GM19023 (cell line): ENCODE results near the gene CACNA2D3.
"Not testable (repeated sequence)": the region's sequence is repeated elsewhere in the genome, so short reads cannot be mapped to it uniquely, and the experiment has no call there.

Experiments
- ATAC-seq: cut with Tn5 transposase; IDR thresholded peaks from one replicate; pipeline ENCODE4 v1.9.1; 2021; ENCODE audit warnings: mild to moderate bottlenecking, moderate library complexity; ENCODE audit not compliant: unreplicated experiment

CACNA2D3 gene

GRCh38 chr3:54122324-54123002, at the start of gene CACNA2D3:
TSS of gene CACNA2D3 (plus strand) at chr3:54122552.
- ATAC-seq: no peak

DNA sequence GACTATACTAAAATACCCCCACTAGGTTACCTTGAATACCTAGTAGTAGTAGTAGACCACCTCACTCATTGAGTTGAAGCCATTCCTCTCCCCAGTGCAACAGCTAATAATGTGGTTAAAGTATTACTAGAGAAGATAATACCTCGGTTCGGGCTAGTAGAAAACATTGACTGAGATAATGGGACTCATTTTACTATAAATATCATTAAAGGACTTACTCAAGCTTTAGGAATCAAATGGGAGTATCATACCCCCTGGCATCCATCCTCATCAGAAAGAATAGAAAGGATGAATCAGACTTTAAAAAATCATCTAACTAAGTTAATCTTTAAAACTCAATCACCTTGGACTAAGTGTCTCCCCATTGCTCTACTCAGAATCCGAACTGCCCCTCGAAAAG, 49.0 kb upstream of the CACNA2D3 start:
- no peak for ATAC-seq

DNA sequence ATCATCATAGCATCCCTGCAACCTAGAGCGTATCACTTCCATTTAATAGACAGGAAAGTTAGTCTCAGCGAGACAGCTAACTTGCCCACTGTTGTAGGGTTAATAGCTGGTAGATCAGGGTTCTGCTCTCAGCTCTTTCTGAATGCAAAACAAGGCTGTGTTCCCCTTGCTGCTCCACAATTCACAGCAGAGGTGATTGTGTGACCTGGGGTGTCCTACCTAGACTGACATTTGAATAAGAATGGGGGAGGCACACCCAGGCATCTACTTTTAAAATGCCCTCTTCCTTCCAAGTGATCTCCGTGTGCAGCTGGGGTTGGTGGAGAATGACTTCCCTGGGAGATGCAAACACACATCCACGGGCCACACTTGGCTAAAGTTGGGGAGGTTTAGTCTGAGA, 43.0 kb upstream of the CACNA2D3 start:
- no peak for ATAC-seq

- ATAC-seq: no peak
Observed at GRCh38 chr3:54079730-54080325, 42.5 kb upstream of the CACNA2D3 start.

GRCh38 chr3:54083921-54084320, 38.4 kb upstream of the CACNA2D3 start:
- no peak for ATAC-seq

GRCh38 chr3:54085936-54086335, 36.4 kb upstream of the CACNA2D3 start:
- no peak for ATAC-seq

DNA sequence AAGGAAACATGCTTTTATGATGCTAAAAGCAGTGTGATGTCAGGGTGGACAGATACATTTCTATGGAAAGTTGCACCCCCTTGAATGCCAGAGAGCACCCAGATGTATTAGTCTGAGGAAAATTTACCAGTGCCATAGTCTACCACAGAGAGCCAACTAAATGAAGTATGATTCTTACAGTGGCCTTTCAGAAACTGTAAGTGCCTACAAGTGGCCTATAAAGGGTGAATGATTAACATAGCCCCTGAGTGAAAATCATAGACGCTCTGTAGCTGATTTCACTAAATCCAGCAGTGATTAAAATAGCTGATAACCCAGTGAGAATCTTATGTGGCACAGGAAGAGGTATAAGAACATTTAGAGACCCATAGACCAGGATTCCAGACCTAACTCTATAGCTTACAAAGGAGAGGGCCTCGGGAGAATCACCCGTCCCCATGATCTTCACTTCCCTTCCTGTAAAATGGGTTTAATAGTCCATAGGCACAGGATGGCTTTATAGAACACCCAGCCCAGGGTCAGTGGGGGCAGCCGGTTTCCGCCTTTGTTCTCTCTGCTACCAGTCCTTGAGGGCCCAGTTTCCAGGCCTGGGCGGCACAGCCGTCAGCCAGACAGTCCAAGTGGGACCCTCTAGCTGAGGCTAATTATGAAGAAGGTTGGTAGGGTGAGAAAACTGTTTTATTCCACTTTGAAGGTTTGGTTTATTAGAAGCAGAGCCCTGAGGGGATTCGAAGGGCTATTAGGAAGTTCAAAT, 35.5 kb upstream of the CACNA2D3 start:
- ATAC-seq: no peak

DNA sequence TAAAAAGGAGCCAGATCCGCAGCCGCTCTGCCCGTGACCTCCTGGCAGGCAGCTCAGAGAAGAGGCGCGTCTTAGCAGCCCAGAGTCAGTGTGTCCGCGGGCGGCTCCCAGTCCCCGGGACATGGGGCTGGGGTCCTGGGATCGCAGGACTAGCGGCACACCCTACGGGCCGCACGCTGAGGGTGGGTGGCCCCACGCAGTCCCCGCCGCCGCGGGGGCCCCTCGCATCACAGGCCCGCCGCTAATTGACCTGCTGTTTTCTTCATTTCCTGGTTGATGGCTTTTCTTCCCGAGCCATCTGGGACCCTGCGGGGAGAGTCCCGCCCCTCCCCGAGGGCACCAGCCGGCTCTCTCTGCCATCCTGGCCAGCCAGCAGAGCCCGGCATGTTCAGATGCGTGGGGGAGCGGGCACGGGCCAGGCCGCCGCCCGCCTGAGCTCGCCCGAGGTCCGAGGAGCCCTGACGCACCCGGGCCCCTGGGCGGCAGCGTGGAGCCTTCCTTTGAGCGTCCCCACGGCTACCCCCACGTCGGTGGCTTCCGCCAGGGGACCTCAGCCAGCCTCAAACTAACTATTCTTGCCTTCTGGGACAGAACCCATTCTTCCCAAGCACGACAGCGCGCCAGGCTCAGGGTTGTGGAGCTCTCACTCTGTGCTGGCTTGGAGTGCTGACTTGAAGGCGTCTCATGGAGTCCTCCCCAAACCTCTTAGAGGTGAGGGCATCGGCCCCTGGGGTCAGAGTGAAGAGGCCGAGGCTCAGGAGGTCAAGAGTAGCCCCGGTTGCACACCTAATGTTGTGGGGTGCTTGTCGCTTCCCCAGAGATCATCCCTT, 34.6 kb upstream of the CACNA2D3 start:
- no peak for ATAC-seq

- no peak for ATAC-seq
Observed at GRCh38 chr3:54093491-54094248, 28.7 kb upstream of the CACNA2D3 start.

DNA sequence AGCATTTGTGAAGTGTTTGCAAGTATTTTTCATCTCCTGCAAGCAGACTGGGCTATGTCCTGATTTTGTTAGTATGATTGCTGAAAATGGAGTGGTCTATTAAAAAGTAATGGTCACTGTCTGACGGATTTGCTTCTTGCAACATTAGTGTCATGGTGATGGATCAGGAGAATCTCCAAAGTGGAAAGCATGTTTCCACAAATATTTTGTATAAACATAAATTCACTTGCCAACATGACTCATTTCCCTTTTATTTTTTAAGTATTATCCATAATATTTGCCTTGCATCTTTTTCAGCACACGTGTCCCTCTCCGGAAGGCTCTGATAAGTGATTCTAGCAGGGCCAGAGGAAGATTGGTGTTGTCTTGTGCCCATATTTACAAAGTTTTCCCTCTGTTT, 27.4 kb upstream of the CACNA2D3 start:
- ATAC-seq: no peak

GRCh38 chr3:54099381-54099780, 23.0 kb upstream of the CACNA2D3 start:
- no peak for ATAC-seq

GRCh38 chr3:54104084-54104483, 18.3 kb upstream of the CACNA2D3 start:
- ATAC-seq: no peak

- ATAC-seq: not testable (repeated sequence)
Observed at GRCh38 chr3:54116129-54116528, 6.2 kb upstream of the CACNA2D3 start.

DNA sequence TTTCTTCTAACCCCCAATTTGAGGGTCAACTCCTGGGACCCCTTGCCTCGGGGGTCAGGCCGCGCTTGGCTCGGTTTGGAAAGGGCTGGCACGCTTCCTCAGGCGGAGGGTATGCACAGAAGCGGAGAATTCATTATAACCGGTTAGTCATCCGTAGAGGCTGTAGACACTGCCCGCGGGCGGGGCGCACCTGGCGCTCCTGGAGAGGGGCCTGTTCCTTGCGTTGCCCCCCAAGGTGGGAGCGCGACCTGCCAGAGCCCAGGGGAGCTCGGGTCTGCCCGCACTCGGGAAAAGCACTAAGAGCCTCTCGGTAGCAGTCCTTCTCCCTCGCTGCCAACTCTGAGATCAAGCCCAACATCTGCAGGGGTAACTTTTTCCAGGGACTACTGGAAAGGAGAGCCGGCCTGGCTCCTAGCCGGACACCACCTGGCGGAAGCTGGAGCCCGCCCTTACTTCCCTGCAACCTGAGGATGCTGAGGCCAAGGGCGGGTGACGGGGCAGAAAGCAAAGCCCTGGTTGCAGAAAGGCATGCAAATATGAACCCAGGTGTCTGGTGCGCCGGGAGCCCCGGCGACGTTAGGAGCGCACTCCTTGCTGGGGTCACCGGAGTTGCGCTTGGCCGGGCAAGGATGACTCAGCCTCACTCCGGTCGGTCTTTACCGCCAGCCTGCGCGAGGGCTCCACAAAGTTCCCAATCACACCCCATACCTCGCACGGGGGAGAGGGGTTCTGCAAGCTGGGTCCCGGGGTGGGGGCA, 1.5 kb upstream of the CACNA2D3 start:
- ATAC-seq: no peak

DNA sequence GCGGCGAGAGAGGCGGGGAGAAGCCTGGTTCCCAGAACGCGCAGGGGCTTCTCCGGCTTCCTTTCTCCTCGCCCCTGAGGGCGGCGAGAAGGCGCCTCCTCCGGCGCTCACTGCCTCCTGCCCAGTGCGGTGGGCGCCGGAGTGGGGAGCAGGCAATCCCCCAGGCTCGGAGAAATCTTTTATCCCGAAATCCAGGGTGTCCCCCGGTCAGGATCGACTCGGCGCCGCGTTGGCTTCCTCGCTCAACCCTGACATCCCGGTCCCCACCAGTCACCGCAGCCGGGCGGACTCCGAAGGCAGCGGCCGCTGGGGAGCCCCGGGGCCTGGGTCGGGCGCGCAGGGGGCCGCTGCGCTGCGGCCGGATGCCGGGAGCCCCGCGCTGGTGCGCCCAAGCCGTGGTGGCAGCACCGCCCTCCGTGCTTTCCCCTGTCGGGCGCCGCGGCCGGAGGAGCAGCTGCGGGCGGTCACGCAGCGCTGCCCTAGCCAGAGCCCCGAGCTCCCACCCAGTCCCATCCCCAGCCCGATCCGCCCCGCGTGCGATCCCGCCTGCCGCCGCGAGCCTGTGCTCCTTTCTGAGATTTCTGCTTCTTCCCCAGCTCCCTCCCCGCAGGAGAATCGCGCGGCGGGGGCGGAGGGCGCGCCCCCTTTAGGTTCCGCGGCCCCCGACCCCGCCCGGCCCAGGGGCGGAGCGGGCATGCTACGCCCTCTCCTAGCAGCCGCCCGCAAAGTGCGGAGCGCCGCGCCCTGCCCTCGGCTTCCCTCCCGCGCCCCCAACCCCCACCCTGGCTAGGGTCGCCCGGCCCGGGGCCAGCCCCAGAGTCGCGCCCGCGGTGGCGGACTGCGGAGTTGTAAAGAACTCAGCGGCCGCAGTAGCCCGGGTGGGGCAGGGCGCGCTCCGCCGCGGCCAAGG, 683 bp upstream of the CACNA2D3 start:
- no peak for ATAC-seq

DNA sequence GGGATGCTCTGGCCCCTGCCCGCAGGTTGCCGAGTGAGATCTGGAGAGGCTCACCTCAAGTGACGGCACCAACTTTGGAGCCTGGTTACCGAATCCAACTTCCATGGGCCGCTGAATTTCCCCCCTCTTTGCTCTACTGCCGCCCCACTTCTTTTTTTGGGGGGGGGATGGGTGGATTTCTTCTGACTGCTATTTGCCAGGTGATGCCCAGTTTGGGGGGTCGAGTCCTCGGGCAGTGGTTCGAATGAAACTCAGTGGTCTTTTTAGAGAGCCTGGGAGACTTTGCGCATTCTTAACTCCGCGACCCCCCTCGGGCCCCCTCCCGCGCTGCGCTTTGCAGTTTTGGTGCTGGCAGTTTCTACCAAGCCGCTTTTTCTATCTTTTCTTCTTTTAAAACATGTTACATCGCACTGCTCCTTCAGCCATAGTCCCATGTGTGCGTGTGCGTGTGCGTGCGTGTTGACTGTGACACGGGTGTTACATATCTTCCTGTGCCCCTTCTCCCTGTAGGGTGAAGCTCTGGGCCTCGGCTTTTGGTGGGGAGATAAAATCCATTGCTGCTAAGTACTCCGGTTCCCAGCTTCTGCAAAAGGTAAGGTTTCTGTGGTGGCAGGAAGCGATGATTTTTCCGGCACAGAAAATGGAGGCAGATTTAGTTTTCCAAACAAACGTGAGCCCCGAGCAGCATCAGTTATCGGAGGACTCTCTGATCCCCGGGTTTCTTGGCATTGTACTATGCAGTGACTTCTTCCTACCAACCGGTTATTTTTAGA, 837 bp downstream of the CACNA2D3 start:
- ATAC-seq: no peak

DNA sequence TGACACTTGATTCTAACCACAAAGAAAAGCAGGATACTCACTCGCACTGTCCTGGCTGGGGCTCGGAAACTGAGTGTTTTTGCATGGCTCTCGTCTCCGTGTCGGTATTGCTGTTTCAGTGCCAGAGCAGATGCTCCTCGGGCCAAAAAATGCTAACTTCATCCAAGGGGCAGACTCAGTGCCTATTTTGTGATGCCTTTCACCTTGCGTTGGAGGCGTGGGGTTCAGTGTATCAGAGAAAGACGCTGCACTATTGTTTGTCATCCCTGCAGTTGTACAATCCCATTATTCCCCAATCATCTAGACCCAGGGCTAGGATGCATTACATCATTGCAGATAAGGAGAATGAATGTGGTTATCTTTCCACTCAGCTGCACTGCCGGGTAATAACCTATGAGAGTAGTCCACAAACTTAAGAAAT, 1.4 kb downstream of the CACNA2D3 start:
- no peak for ATAC-seq

- no peak for ATAC-seq
Observed at GRCh38 chr3:54125300-54125699, 2.9 kb downstream of the CACNA2D3 start.
